H9 (cell line): Measurements from ENCODE around the gene SIPA1L3. TPM values are rescaled to one million over a fixed set of nuclear protein-coding genes. Genes with fewer than 3 reads are reported as not detected.

Experiments
- DNase-seq: peaks from one replicate; pipeline ENCODE4 v3.0.0-alpha.2; 2017
- H2AFZ ChIP-seq: one replicate; pipeline ENCODE4 v1.6.1; 2013; ENCODE audit warnings: mild to moderate bottlenecking, low read length, control low read depth, moderate library complexity
- H2AK5ac ChIP-seq: 2 replicates; pipeline ENCODE4 v1.6.1; 2013; ENCODE audit warnings: low read length, control low read depth, mixed read lengths; ENCODE audit not compliant: insufficient read length
- H2BK120ac ChIP-seq: one replicate; pipeline ENCODE4 v1.6.1; 2013; ENCODE audit warnings: low read depth, mild to moderate bottlenecking, low read length, control low read depth, inconsistent platforms; ENCODE audit not compliant: poor library complexity, severe bottlenecking
- H2BK12ac ChIP-seq: 2 replicates; pipeline ENCODE4 v1.6.1; 2013; ENCODE audit warnings: low read length, control low read depth, mixed read lengths, low read depth; ENCODE audit not compliant: insufficient read length
- H2BK15ac ChIP-seq: 2 replicates; pipeline ENCODE4 v1.6.1; 2013; ENCODE audit warnings: low read depth, low read length, control low read depth
- H2BK20ac ChIP-seq: one replicate; pipeline ENCODE4 v1.6.1; 2013; ENCODE audit warnings: low read depth, mild to moderate bottlenecking, low read length, control low read depth, inconsistent platforms; ENCODE audit not compliant: poor library complexity, severe bottlenecking
- H2BK5ac ChIP-seq: 2 replicates; pipeline ENCODE4 v1.6.1; 2013; ENCODE audit warnings: low read length, control low read depth, mixed read lengths; ENCODE audit not compliant: insufficient read length
- H3K14ac ChIP-seq: 2 replicates; pipeline ENCODE4 v1.6.1; 2013; ENCODE audit warnings: low read length, control low read depth; ENCODE audit not compliant: insufficient read depth
- H3K18ac ChIP-seq: 2 replicates; pipeline ENCODE4 v1.6.1; 2013; ENCODE audit warnings: low read depth, mild to moderate bottlenecking, mixed read lengths, low read length, control low read depth; ENCODE audit not compliant: insufficient read length
- H3K23ac ChIP-seq: 2 replicates; pipeline ENCODE4 v1.6.1; 2013; ENCODE audit warnings: low read length, control low read depth, mixed read lengths, low read depth; ENCODE audit not compliant: insufficient read length
- H3K23me2 ChIP-seq: 2 replicates; pipeline ENCODE4 v1.6.1; 2013; ENCODE audit warnings: low read depth, mild to moderate bottlenecking, mixed read lengths, low read length, control low read depth; ENCODE audit not compliant: insufficient read length, poor library complexity, severe bottlenecking
- H3K27ac ChIP-seq: 2 replicates; pipeline ENCODE4 v1.5.1; 2013; ENCODE audit warnings: low read length, control low read depth, mixed read lengths, low read depth; ENCODE audit not compliant: insufficient read length
- H3K27me3 ChIP-seq: 2 replicates; pipeline ENCODE4 v1.6.1; 2013; ENCODE audit warnings: low read length, control low read depth, inconsistent platforms; ENCODE audit not compliant: insufficient read depth
- H3K4ac ChIP-seq: 2 replicates; pipeline ENCODE4 v1.6.1; 2013; ENCODE audit warnings: low read depth, mild to moderate bottlenecking, control low read depth, inconsistent platforms, low read length, moderate library complexity
- H3K4me1 ChIP-seq: 2 replicates; pipeline ENCODE4 v1.6.1; 2013; ENCODE audit warnings: low read length, control low read depth, inconsistent platforms; ENCODE audit not compliant: insufficient read depth
- H3K4me2 ChIP-seq: 2 replicates; pipeline ENCODE4 v1.6.1; 2013; ENCODE audit warnings: low read length, control low read depth, mixed read lengths; ENCODE audit not compliant: insufficient read length, insufficient read depth
- H3K56ac ChIP-seq: 2 replicates; pipeline ENCODE4 v1.6.1; 2013; ENCODE audit warnings: low read depth, mild to moderate bottlenecking, mixed read lengths, low read length, control low read depth; ENCODE audit not compliant: insufficient read length
- H3K79me1 ChIP-seq: 2 replicates; pipeline ENCODE4 v1.6.1; 2013; ENCODE audit warnings: low read depth, mild to moderate bottlenecking, moderate library complexity, low read length, control low read depth, inconsistent platforms; ENCODE audit not compliant: insufficient read depth, poor library complexity, severe bottlenecking
- H3K79me2 ChIP-seq: 2 replicates; pipeline ENCODE4 v1.6.1; 2013; ENCODE audit warnings: low read length, control low read depth, inconsistent platforms; ENCODE audit not compliant: insufficient read depth
- H3K9ac ChIP-seq: 2 replicates; pipeline ENCODE4 v1.6.1; 2013; ENCODE audit warnings: low read length, control low read depth, mixed read lengths; ENCODE audit not compliant: insufficient read length; ENCODE audit errors: extremely low read depth
- H3K9me3 ChIP-seq: one replicate; pipeline ENCODE4 v1.6.1; 2013; ENCODE audit warnings: low read depth, low read length, inconsistent platforms; ENCODE audit not compliant: control insufficient read depth
- H3T11ph ChIP-seq: one replicate; pipeline ENCODE4 v1.6.1; 2013; ENCODE audit warnings: mild to moderate bottlenecking, low read length, control low read depth, inconsistent platforms
- H4K20me1 ChIP-seq: one replicate; pipeline ENCODE4 v1.6.1; 2013; ENCODE audit not compliant: control insufficient read depth, insufficient read length, insufficient read depth
- H4K5ac ChIP-seq: 2 replicates; pipeline ENCODE4 v1.6.1; 2013; ENCODE audit warnings: low read depth, mild to moderate bottlenecking, mixed read lengths, low read length, control low read depth; ENCODE audit not compliant: insufficient read length
- H4K8ac ChIP-seq: replicated peaks from 2 replicates; pipeline ENCODE4 v1.6.1; 2013; ENCODE audit warnings: low read length, control low read depth, mixed read lengths, low read depth; ENCODE audit not compliant: insufficient read length
- H4K91ac ChIP-seq: 2 replicates; pipeline ENCODE4 v1.6.1; 2013; ENCODE audit warnings: low read depth, mild to moderate bottlenecking, moderate library complexity, mixed read lengths, low read length, control low read depth; ENCODE audit not compliant: insufficient read length
- H3K27ac Mint-ChIP-seq, 3 experiments: 2 replicates in 2 of 3; 3 replicates in 1 of 3; pipeline ENCODE4 v1.8.0; 2020 to 2021; ENCODE audit warnings: mixed read lengths in 3 of 3, mild to moderate bottlenecking in 1 of 3, moderate library complexity in 1 of 3
- H3K27me3 Mint-ChIP-seq: 2 replicates; pipeline ENCODE4 v1.8.0; 2021; ENCODE audit warnings: low read depth, mild to moderate bottlenecking, moderate library complexity, mixed read lengths
- H3K36me3 Mint-ChIP-seq, 3 experiments: 2 replicates in 2 of 3; 3 replicates in 1 of 3; pipeline ENCODE4 v1.8.0; 2020 to 2021; ENCODE audit warnings: low read depth in 3 of 3, mixed read lengths in 3 of 3; ENCODE audit not compliant: insufficient read depth in 1 of 3
- H3K4me1 Mint-ChIP-seq, 2 experiments: 2 replicates each; pipeline ENCODE4 v1.8.0; 2020; ENCODE audit warnings: mixed read lengths in 2 of 2
- H3K4me3 Mint-ChIP-seq, 2 experiments: 2 replicates in 1 of 2; 3 replicates in 1 of 2; pipeline ENCODE4 v1.8.0; 2020 to 2021; ENCODE audit warnings: mild to moderate bottlenecking in 2 of 2, mixed read lengths in 2 of 2, moderate library complexity in 1 of 2
- H3K9me3 Mint-ChIP-seq, 2 experiments: 2 replicates in 1 of 2; 3 replicates in 1 of 2; pipeline ENCODE4 v1.8.0; 2020; ENCODE audit warnings: mild to moderate bottlenecking in 2 of 2, mixed read lengths in 2 of 2, moderate library complexity in 1 of 2
- CTCF ChIP-seq: fragments of 200-600 bp; sonication (generic); conservative IDR thresholded peaks from 3 replicates; pipeline ENCODE4 v1.8.0; 2021; ENCODE audit warnings: antibody characterized with exemption, mild to moderate bottlenecking
- WGBS: extraction: QIAGEN DNeasy Blood & Tissue Kit; methylation state at CpG from one replicate; pipeline ENCODE4 v1.1.7; 2013; ENCODE audit warnings: missing lambda C conversion rate, low lambda C conversion rate, mixed read lengths; ENCODE audit not compliant: insufficient read length; ENCODE audit errors: extremely low coverage; 5-methylcytosine and 5-hydroxymethylcytosine counted together
- total RNA-seq: library from RNA; stranded (reverse); gene quantifications from 2 replicates; pipeline ENCODE4 v1.2.1, GENCODE V29; 2021

SIPA1L3 gene
- total RNA-seq, 1 experiment from 2014 or later: 40.1 TPM

- Histone ChIP-seq H3K9me3 (no peaks in the 10 kb centered on the region), H3K79me2 (peaks cover 2% of the 10 kb centered on the region; the same call in 1 of the 2 replicates), H2AFZ (no peak overlapping the region), H2AK5ac (no peak overlapping the region), H3T11ph (no peak overlapping the region), H4K91ac (no peak overlapping the region), H3K4me1 (peaks cover 4% of the 10 kb centered on the region; the same call in 1 of the 2 replicates), H3K18ac (peak overlapping the region; percentile 16), H2BK120ac (no peak overlapping the region), H3K4me2 (peak overlapping the region; percentile 48), H3K9ac (peak overlapping the region; percentile 80), H3K14ac (peak overlapping the region; percentile 93; the same call in 1 of the 2 replicates), H3K27ac (peak overlapping the region; percentile 93), H3K56ac (no peak overlapping the region), H3K4ac (no peak overlapping the region), H2BK15ac (no peak overlapping the region), H2BK12ac (no peak overlapping the region), H4K20me1 (no peaks in the 10 kb centered on the region), H3K23me2 (peaks cover 6% of the 10 kb centered on the region), H3K79me1 (no peaks in the 10 kb centered on the region), H2BK20ac (no peak overlapping the region), H3K23ac (no peak overlapping the region), H2BK5ac (no peak overlapping the region), H3K27me3 (no peaks in the 10 kb centered on the region), H4K5ac (no peak overlapping the region), H4K8ac (no peak overlapping the region)
- peaks cover 4 to 12% of the 10 kb centered on the region in 2 experiments for H3K4me1 Mint-ChIP-seq
- peak; percentile 93 for DNase-seq
- no peak for TF ChIP-seq CTCF
- no peak overlapping the region for H3K4me3 Mint-ChIP-seq
- H3K36me3 Mint-ChIP-seq: peaks cover 0 to 6% (median 2%) of the 10 kb centered on the region in 3 experiments; a peak in 2 of 7 replicates
- peaks cover 1% of the 10 kb centered on the region; the same call in 1 of the 2 replicates for H3K27me3 Mint-ChIP-seq
- no CpG with 5 or more reads among the region's 15 CpGs for WGBS
- no peak overlapping the region for H3K27ac Mint-ChIP-seq
- no peaks in the 10 kb centered on the region for H3K9me3 Mint-ChIP-seq
These were observed 97.7 kb downstream of the SIPA1L3 start for GRCh38 chr19:38004521-38005223.
